GM12875 (cell line): ENCODE results near the gene MBD4.
"Not testable (repeated sequence)": the region's sequence is repeated elsewhere in the genome, so short reads cannot be mapped to it uniquely, and the experiment has no call there.

Experiments used
- H3K4me3 ChIP-seq: one replicate; pipeline ENCODE4 v1.5.1; 2011; ENCODE audit warnings: low read depth, low read length, control low read depth
- CTCF ChIP-seq: IDR thresholded peaks from 2 replicates; pipeline ENCODE4 v1.5.1; 2011; ENCODE audit warnings: low read depth, mild to moderate bottlenecking, control low read depth, inconsistent platforms, low read length, moderate library complexity, borderline replicate concordance; ENCODE audit not compliant: insufficient read depth

Gene MBD4

GRCh38 chr3:129415830-129416229 lies 23.9 kb downstream of the MBD4 start:
- TF ChIP-seq CTCF = no peak
- H3K4me3 ChIP-seq = no peak overlapping the region

GRCh38 chr3:129415378-129415777 lies 24.4 kb downstream of the MBD4 start:
- no peak overlapping the region for H3K4me3 ChIP-seq
- no peak for TF ChIP-seq CTCF

- no peak for TF ChIP-seq CTCF
- H3K4me3 ChIP-seq = no peak overlapping the region
Measured at GRCh38 chr3:129413687-129414506, 25.9 kb downstream of the MBD4 start.

DNA sequence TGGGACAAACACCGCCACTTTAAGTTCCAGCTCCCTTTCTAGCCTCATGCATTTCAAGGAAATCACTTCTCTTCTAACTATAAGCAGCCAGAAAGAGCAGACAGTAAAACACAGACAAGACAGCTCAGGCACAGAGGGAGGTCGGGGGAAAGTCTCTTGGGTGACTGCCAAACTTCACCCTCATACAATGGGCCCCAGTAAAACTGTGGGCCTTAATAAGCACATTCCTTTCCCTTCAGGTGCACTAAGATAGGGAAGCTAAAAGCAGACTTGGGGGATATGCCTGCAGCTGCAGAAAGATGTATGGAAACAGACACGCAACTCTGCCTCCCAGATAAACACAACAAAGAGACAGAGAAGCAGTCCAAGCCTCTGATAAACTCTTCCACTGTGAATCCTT lies 26.5 kb downstream of the MBD4 start:
- H3K4me3 ChIP-seq = not testable (repeated sequence)

- no peak overlapping the region for H3K4me3 ChIP-seq
- no peak for TF ChIP-seq CTCF
Measured at GRCh38 chr3:129412542-129413198, 27.1 kb downstream of the MBD4 start.

GRCh38 chr3:129410971-129411370 lies 28.8 kb downstream of the MBD4 start:
- TF ChIP-seq CTCF = no peak
- no peak overlapping the region for H3K4me3 ChIP-seq

GRCh38 chr3:129409541-129409940 lies 30.2 kb downstream of the MBD4 start:
- TF ChIP-seq CTCF = no peak
- no peak overlapping the region for H3K4me3 ChIP-seq

GRCh38 chr3:129404610-129405009 lies 35.1 kb downstream of the MBD4 start:
- TF ChIP-seq CTCF = no peak
- H3K4me3 ChIP-seq = no peak overlapping the region
